Activated CD4-positive, CD25-positive, alpha-beta regulatory T cell treated with anti-CD3 and anti-CD28 coated beads, Interleukin-2, amount 50 U/mL, for 72 hours (primary cell): Measurements from ENCODE around the gene PAPPA2.

Experiments
- DNase-seq: peaks from one replicate; pipeline ENCODE4 v3.0.0; 2021

PAPPA2 gene

GRCh38 chr1:176826265-176826664 is 363.3 kb downstream of the PAPPA2 start:
- no peak for DNase-seq

- DNase-seq, result no peak
Measured at GRCh38 chr1:176829261-176829660, 366.3 kb downstream of the PAPPA2 start.

DNA sequence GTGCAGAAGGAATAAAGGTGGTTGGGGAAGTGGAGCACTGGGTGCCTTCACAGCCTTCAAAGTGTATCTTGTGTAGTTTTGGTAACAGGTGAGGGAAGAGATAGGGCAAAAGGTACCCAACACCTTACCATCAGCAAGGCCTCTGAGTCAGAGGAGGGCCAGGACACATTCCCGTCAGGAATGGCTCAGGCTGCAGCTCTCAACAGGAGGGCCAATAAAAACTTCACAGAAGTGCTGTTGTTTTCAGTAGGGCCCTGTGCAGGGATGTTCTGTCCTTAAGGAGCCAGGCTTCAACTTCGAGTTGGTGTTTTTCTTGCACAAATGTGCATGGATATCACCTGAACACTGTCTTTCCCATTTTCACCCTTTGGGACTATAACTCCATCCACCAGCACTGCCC is 368.2 kb downstream of the PAPPA2 start:
- DNase-seq, result no peak

DNA sequence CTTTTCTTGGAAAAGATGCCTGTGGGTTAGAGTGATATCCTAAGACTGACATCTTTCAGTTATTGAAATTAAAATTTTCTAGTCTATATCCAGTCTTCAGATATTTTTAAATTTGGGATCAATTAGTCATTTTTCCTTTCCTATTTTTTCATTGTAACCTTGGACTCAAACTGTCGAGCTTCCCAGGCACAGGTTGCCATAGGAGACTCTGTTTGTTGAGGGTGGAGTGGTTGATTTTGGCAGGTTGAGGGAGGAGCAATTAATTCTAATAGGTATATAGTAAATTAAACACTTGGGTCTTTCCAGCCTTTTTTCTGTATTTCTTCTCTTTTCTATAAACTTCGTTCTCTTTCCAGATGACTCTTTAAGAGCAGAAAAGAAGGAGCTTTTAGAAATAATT is 374.7 kb downstream of the PAPPA2 start:
- no peak for DNase-seq

GRCh38 chr1:176838276-176838995 is 375.5 kb downstream of the PAPPA2 start:
- no peak for DNase-seq

DNA sequence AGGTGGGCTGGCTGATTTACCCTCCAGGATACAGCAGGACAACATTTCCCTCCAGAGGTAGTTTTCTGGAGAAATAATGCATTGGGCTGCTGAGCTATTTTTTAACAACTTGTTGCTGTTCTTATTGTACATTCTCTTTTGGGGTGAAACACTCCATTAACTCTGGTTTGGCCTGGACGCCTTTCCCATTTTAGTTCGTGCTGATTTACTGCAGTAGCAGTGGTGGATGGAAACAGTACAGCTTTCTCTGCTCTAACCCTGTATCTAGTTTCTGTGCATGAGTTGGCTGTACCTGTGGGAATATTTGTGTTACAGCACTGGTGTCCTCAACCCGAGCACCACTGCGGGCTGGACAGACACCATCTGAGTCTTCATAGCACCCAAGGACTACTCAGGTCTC is 376.2 kb downstream of the PAPPA2 start:
- no peak for DNase-seq

DNA sequence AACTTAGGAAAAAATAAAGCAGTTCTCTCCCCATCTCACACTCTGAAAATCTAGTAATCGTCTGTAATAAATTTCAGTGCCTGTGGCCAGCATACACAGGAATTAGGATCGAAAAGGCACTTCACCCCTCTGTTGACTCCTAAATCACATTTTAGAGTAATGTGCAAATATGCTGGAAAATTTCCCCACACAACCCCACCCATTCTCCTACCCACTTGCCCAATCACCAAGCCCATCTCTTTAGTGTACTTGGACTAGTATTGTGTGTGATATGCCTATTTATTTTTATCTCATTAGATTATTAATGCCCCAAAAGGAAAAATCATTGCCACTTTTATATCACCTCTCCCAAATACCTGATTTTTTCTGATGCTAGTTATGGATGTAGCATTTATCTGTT is 378.3 kb downstream of the PAPPA2 start:
- DNase-seq, result no peak

DNA sequence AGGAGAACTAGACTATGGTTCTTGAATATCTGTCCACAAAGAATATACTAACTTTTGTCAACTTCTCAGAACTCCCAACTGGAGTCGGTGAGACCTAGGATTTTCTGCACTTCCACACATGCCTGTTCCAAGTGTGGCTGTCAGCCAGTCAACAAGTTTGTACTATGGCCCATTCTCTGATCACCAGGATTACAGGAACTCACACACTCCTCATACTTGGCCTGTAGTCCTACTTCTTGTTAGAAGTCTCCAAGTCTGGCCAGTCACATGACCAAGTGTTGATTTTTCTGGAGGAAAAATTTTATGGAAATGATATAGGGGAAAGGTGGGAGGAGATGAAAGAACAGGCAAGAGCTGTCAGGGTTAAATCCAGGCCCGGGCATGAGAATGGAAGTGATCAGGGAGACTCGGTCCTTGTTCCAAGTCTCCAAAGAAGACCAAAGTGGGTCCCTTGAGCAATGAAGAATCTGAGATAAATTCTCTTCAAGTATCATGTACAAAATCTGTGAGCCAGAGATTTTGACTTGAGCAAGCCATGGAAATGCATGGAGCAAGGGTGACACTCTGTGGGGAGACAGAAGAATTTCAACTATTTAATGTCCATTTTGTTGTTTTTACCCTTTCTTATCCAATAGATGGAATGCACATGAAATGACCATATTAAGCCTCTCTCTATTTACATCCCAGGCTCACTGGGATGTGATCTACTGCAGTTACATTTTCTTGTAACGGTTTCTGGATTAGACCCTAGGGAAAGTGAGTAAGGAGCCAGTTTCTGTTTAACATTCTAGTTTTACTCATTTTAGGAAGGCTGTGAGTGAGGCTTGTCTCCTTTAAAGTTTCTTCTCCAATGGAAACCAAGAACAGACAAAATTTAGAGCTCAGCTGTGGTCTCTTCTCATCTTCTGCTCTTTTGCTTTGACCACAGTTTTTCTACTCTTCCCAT is 380.6 kb downstream of the PAPPA2 start:
- no peak for DNase-seq

DNA sequence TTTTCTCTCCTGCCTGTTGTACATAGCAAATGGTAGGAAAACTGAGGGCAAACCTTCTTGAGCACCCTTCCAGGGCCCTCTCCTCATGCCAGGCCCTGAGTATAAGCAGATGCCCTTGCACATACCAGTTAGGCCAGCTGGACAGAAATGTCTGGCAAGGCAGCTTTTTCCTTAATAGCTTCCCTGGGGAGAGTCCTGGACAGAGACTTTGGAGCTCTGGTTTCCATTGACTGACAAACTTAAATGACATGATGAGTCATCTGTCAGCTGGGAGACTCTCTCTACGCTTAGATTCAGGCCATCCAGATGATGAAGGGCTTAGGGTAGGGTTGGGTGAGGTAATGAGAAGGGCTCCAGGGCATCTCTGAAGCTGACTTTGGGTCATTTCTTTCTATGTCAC is 384.1 kb downstream of the PAPPA2 start:
- DNase-seq, result no peak

GRCh38 chr1:176849281-176849680 is 386.3 kb downstream of the PAPPA2 start:
- no peak for DNase-seq

- DNase-seq, result no peak
Measured at GRCh38 chr1:176850871-176851270, 387.9 kb downstream of the PAPPA2 start.

DNA sequence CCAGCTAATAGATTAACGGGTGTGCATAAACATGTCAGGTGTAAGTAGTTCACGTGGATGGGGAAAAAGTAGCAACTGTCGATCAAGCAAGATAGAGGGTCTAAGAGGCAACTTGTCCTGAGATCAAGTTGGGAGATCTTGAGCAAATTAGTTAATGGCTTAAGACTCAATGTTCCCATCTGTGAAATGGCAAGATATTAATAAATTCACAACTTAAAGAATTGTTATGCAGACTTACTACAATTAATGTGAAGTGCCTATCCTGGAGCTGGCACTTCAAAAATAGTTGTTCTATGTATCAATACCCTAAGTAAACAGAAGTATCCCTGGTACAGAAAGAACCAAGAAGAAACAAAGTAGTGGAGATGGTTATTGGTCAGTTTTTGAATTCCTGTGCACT is 389.1 kb downstream of the PAPPA2 start:
- no peak for DNase-seq

- no peak for DNase-seq
Measured at GRCh38 chr1:176853503-176853902, 390.5 kb downstream of the PAPPA2 start.

GRCh38 chr1:176854121-176854520 is 391.1 kb downstream of the PAPPA2 start:
- no peak for DNase-seq

DNA sequence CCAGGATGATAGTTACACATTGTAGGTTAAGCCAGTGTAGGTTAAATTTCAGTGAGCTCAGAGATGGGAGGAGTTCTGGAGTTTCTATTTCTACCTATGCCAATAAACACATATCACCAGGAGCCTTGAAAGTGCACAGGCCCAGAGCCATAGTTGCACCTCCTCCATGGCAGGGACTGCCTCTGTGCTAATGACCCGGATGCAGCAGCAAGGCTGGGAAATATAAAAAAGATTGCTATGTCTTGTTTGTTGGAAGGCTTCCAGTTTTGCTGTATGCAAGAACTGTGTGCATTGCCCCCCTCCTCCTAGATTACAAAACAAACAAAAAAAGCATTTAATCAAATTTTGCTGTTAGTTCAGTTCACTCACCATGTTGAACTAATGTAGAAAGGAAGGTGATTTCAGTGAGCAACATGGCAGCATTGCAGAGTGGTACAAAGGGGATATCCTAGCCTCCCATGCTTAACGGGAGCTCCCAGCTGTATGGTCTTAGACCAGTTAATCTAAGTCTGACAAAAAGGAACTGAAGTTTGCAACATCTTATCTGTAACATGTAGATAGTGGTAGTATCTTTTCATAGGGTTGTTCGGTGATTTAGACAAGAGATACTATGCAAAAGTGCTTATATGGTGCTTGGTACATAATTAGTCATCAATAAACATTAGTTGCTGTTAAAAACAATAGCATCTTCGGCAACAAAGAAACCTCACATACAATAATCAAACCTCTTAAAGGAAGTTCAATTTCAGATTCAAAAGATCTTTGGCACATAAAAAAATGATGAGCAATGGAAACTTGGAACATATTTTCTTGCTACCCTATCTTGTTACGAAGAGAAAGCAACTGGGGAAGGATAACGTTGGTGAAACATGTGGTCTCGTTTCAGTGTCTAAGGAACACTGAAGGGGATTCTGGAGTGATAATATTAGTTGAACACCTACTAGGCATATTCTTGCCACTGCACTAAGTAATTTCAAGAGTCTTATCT is 392.1 kb downstream of the PAPPA2 start:
- no peak for DNase-seq

DNA sequence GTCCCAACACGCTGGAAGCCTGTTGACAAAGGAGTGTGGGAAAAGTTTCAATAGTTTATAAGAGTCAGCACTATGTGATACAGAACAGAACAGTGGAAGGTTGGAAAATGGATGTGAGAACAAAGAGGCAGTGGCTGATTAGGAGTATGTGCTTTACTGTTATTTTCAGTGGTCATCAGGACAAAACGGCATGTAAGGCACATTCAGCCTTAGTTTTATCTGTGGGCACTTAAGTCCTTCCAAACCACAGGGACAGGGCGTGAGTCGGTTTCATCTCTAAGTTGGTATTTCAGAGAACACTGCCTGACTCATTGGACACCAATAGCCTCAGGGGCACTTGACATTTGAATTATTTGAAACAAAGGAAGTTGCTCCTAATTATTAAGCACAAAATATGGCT is 394.7 kb downstream of the PAPPA2 start:
- DNase-seq, result no peak

DNA sequence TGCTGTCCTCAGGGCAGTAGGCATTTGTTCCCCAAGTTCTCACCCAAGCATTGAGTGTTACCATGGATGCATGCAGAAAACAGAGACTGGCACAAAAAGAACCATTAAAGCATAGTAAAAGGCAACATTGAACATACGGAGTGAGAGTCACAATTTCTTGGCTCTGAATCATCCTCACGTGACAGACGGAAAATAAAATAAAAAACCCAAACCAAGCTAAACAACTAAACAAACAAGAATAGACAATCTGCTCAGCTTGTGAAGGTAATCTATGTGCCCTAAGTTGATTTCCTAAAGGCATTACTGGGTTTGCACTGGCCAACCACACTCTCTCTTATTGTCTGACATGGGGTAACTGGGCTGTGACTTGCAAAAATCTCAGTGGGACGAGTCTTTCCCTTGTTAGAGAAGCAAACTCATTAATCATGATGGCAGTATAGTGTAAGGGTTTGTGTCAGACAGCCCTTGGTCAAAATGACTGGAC is 395.5 kb downstream of the PAPPA2 start:
- DNase-seq, result no peak

DNA sequence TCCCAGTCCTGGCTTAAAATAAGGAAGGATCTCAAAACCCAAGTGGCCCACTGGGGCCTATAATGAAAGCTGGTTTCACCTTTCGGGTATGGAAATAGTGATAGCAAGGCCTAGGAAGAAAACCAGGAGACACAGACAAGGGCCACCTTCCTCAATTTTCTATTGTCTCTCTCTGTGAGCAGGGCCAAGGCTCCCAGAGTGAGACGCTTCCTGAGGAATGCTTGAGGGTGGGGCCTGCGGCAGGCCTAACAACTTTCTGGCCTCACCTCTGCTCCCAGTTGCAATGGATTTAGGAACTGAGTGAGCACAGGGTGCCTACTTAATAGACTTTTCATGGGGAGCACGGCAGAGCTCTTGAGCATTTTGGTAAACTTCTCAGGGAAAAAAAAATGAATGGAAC is 400.6 kb downstream of the PAPPA2 start:
- no peak for DNase-seq

- no peak for DNase-seq
Measured at GRCh38 chr1:176864211-176864610, 401.2 kb downstream of the PAPPA2 start.

- no peak for DNase-seq
Measured at GRCh38 chr1:176866011-176866714, 403.2 kb downstream of the PAPPA2 start.

DNA sequence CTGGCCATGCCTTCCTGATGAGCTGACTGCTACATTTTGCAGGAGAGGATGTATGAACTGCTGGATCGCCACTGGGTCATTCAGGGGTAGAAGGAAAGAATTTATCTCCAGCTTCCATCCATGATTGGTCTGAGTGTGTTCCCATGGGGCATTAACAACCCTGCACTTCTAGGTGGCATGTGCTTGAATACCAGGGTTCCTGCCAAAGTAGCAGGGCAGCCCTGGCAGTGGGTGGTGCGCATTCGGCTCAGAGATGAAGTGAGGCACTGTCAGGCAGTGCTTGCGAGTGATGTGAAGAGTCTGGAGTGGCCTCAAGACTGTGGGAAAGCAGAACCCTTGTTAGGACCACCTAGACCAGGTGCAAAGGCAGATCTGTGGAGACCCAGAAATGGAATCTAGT is 406.6 kb downstream of the PAPPA2 start:
- no peak for DNase-seq

DNA sequence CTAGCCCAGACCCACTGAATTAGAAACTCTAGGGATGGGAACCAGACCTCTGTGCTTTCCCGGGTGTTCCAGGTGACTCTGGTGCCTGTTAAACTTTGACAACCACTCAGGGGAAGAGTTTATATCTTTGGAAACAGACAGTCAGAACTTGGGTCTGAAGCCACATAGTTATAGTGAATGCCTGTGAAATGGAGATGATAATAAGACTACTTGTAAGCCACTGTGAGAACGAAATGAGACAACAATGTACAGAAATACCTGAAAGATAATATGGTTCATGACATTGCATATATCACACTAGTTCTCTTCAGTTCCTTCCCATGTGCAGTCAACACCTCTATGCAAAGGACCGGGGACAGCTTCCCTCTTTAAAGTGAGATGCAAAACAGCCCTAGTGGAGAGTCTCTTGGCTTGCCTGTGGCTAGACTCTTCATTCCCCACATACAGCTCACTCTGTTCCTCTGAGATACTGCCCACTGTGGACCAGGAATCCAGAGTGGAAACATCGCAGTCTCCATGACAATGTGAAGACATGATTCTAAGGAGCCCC is 414.1 kb downstream of the PAPPA2 start:
- DNase-seq, result no peak
